ENCODE results near the gene CEPT1.

GRCh38 chr1:111219557-111220286 is 79.7 kb downstream of the CEPT1 start:
- TF ChIP-seq CTCF (conservative IDR thresholded peaks at IDR 0.05; ENCODE audit: low read depth, low read length) (no peak), EZH2 (IDR thresholded peaks at IDR 0.05; ENCODE audit: borderline replicate concordance, low read depth, low read length, poor library complexity, severe bottlenecking) (no peak)
